ENCODE data around the gene LRFN4. TPM values are rescaled to one million over a fixed set of nuclear protein-coding genes. Genes with fewer than 3 reads are reported as not detected.

The LRFN4 gene
- total RNA-seq, 1 donor from 2014 or later: 33.7 TPM

- Histone ChIP-seq H3K27ac (ENCODE audit: low read depth, low read length) (no peak overlapping the region), H3K4me1 (ENCODE audit: insufficient read depth, low read length) (peaks cover 5% of the 10 kb centered on the region), H3K4me2 (ENCODE audit: low read length) (no peak overlapping the region), H3K36me3 (ENCODE audit: insufficient read depth, low read length) (no peaks in the 10 kb centered on the region), H3K27me3 (ENCODE audit: insufficient read depth, low read length) (no peaks in the 10 kb centered on the region), H4K20me1 (ENCODE audit: insufficient read depth, low read length) (peaks cover 11% of the 10 kb centered on the region), H3K79me2 (ENCODE audit: insufficient read depth, low read length) (peaks cover 33% of the 10 kb centered on the region), H2AFZ (ENCODE audit: low read depth, low read length) (no peak overlapping the region), H3K4me3 (ENCODE audit: insufficient read depth, low read depth, low read length) (no peak overlapping the region), H3K9ac (ENCODE audit: low read length) (no peak overlapping the region), H3K9me3 (ENCODE audit: insufficient read depth, low read depth, low read length) (no peaks in the 10 kb centered on the region)
- no peak for TF ChIP-seq EZH2 (IDR thresholded peaks at IDR 0.05; ENCODE audit: insufficient read depth, low read length)
- no peak for DNase-seq (ENCODE audit: low read depth)
- no peak overlapping the region for H3K4me3 Mint-ChIP-seq (ENCODE audit: unreplicated experiment)
- no peak overlapping the region for H3K27ac Mint-ChIP-seq (ENCODE audit: unreplicated experiment)
- FAIRE-seq: no peak
- no peaks in the 10 kb centered on the region for H3K9me3 Mint-ChIP-seq (ENCODE audit: unreplicated experiment)
- no peaks in the 10 kb centered on the region for H3K27me3 Mint-ChIP-seq (ENCODE audit: low read depth, unreplicated experiment)
- no peaks in the 10 kb centered on the region for H3K36me3 Mint-ChIP-seq (ENCODE audit: low read depth, unreplicated experiment)
- H3K4me1 Mint-ChIP-seq (ENCODE audit: low read depth, unreplicated experiment): no peaks in the 10 kb centered on the region
Observed at GRCh38 chr11:66861038-66861773, 4.3 kb downstream of the LRFN4 start.

- Histone ChIP-seq H3K79me2 (ENCODE audit: insufficient read depth, low read length) (peaks cover 29% of the 10 kb centered on the region), H3K9me3 (ENCODE audit: insufficient read depth, low read depth, low read length) (no peaks in the 10 kb centered on the region), H3K27me3 (ENCODE audit: insufficient read depth, low read length) (no peaks in the 10 kb centered on the region), H3K36me3 (ENCODE audit: insufficient read depth, low read length) (no peaks in the 10 kb centered on the region), H2AFZ (ENCODE audit: low read depth, low read length) (no peak overlapping the region), H3K4me2 (ENCODE audit: low read length) (no peak overlapping the region), H3K9ac (ENCODE audit: low read length) (no peak overlapping the region), H3K4me1 (ENCODE audit: insufficient read depth, low read length) (peaks cover 5% of the 10 kb centered on the region), H4K20me1 (ENCODE audit: insufficient read depth, low read length) (peaks cover 11% of the 10 kb centered on the region), H3K4me3 (ENCODE audit: insufficient read depth, low read depth, low read length) (no peak overlapping the region), H3K27ac (ENCODE audit: low read depth, low read length) (no peak overlapping the region)
- no peak for DNase-seq (ENCODE audit: low read depth)
- H3K9me3 Mint-ChIP-seq (ENCODE audit: unreplicated experiment): no peaks in the 10 kb centered on the region
- H3K4me1 Mint-ChIP-seq (ENCODE audit: low read depth, unreplicated experiment): no peaks in the 10 kb centered on the region
- H3K27me3 Mint-ChIP-seq (ENCODE audit: low read depth, unreplicated experiment): no peaks in the 10 kb centered on the region
- H3K4me3 Mint-ChIP-seq (ENCODE audit: unreplicated experiment): no peak overlapping the region
- FAIRE-seq: no peak
- no peak overlapping the region for H3K27ac Mint-ChIP-seq (ENCODE audit: unreplicated experiment)
- no peak for TF ChIP-seq EZH2 (IDR thresholded peaks at IDR 0.05; ENCODE audit: insufficient read depth, low read length)
- no peak for TF ChIP-seq CTCF (IDR thresholded peaks at IDR 0.05; ENCODE audit: insufficient read depth, low read depth, low read length)
- H3K36me3 Mint-ChIP-seq (ENCODE audit: low read depth, unreplicated experiment): no peaks in the 10 kb centered on the region
Observed at GRCh38 chr11:66861774-66862558, 5.1 kb downstream of the LRFN4 start.

GRCh38 chr11:66862559-66863037 is 5.7 kb downstream of the LRFN4 start:
- H3K9ac ChIP-seq (ENCODE audit: low read length): no peak overlapping the region
- no peak overlapping the region for H2AFZ ChIP-seq (ENCODE audit: low read depth, low read length)
- FAIRE-seq (no peak), DNase-seq (ENCODE audit: low read depth) (no peak)
- no peaks in the 10 kb centered on the region for H3K9me3 ChIP-seq (ENCODE audit: insufficient read depth, low read depth, low read length)
- TF ChIP-seq EZH2 (IDR thresholded peaks at IDR 0.05; ENCODE audit: insufficient read depth, low read length) (no peak), CTCF (IDR thresholded peaks at IDR 0.05; ENCODE audit: insufficient read depth, low read depth, low read length) (no peak)
- H4K20me1 ChIP-seq (ENCODE audit: insufficient read depth, low read length): peaks cover 11% of the 10 kb centered on the region
- H3K4me3 Mint-ChIP-seq (ENCODE audit: unreplicated experiment): no peak overlapping the region
- H3K27ac Mint-ChIP-seq (ENCODE audit: unreplicated experiment): no peak overlapping the region
- no peak overlapping the region for H3K27ac ChIP-seq (ENCODE audit: low read depth, low read length)
- H3K27me3 ChIP-seq (ENCODE audit: insufficient read depth, low read length): no peaks in the 10 kb centered on the region
- no peaks in the 10 kb centered on the region for H3K36me3 ChIP-seq (ENCODE audit: insufficient read depth, low read length)
- H3K4me1 Mint-ChIP-seq (ENCODE audit: low read depth, unreplicated experiment): no peaks in the 10 kb centered on the region
- peaks cover 2% of the 10 kb centered on the region for H3K4me1 ChIP-seq (ENCODE audit: insufficient read depth, low read length)
- no peak overlapping the region for H3K4me3 ChIP-seq (ENCODE audit: insufficient read depth, low read depth, low read length)
- H3K27me3 Mint-ChIP-seq (ENCODE audit: low read depth, unreplicated experiment): peaks cover 2% of the 10 kb centered on the region
- peaks cover 25% of the 10 kb centered on the region for H3K79me2 ChIP-seq (ENCODE audit: insufficient read depth, low read length)
- H3K9me3 Mint-ChIP-seq (ENCODE audit: unreplicated experiment): no peaks in the 10 kb centered on the region
- no peaks in the 10 kb centered on the region for H3K36me3 Mint-ChIP-seq (ENCODE audit: low read depth, unreplicated experiment)
- H3K4me2 ChIP-seq (ENCODE audit: low read length): no peak overlapping the region

Measured in astrocyte (in vitro differentiated cells and primary cell).